Transverse colon (tissue), 4 donors: ENCODE measurements around the gene GLP1R. TPM values are rescaled to one million over a fixed set of nuclear protein-coding genes. Genes with fewer than 3 reads are reported as not detected.
A peak's percentile ranks its signal among the peaks of the same experiment; 100 is the strongest.

Experiments
- DNase-seq: peaks from one replicate; pipeline ENCODE4 v3.0.0-alpha.2; 2019
- H3K27ac ChIP-seq, 4 donors: fragments of 200-600 bp; sonication (generic); 2 replicates each; pipeline ENCODE4 v1.5.1; 2016 to 2018; ENCODE audit warnings: inconsistent platforms in 4 of 4
- H3K27me3 ChIP-seq: fragments of 200-600 bp; sonication (generic); 2 replicates; pipeline ENCODE4 v1.5.1; 2017; ENCODE audit warnings: inconsistent platforms
- H3K36me3 ChIP-seq, 4 donors: fragments of 200-600 bp; sonication (generic); 2 replicates each; pipeline ENCODE4 v1.5.1; 2017 to 2019; ENCODE audit warnings: inconsistent platforms in 4 of 4
- H3K4me1 ChIP-seq, 4 donors: fragments of 200-600 bp; sonication (generic); 2 replicates each; pipeline ENCODE4 v1.5.1; 2017 to 2020; ENCODE audit warnings: inconsistent platforms in 4 of 4
- H3K4me3 ChIP-seq, 4 donors: fragments of 200-600 bp; sonication (generic); 1 replicate in 1 of 4; 2 replicates in 3 of 4; pipeline versions ENCODE4 v1.5.1 to v1.6.1; 2017 to 2019; ENCODE audit warnings: inconsistent platforms in 4 of 4
- H3K9me3 ChIP-seq, 2 donors: fragments of 200-600 bp; sonication (generic); 2 replicates each; pipeline ENCODE4 v1.5.1; 2017 to 2019; ENCODE audit warnings: inconsistent platforms in 2 of 2
- EP300 ChIP-seq: sonication (generic); formaldehyde crosslinking; IDR thresholded peaks from one replicate; pipeline ENCODE4 v1.6.1; 2017; ENCODE audit warnings: antibody characterized with exemption, low read depth
- POLR2A ChIP-seq: fragments of 450-650 bp; IDR thresholded peaks from one replicate; pipeline ENCODE4 v1.6.1; 2016; ENCODE audit warnings: antibody characterized with exemption, mild to moderate bottlenecking, moderate library complexity
- POLR2AphosphoS5 ChIP-seq, 3 donors: sonication (generic); formaldehyde crosslinking; IDR thresholded peaks; one replicate each; pipeline ENCODE4 v1.6.1; 2016; ENCODE audit warnings: antibody characterized with exemption in 3 of 3
- WGBS, 2 donors: methylation state at CpG; one replicate each; pipeline ENCODE4 v1.1.5; 2018; ENCODE audit warnings: low coverage in 1 of 2; 5-methylcytosine and 5-hydroxymethylcytosine counted together
- in situ Hi-C, 4 donors: fragments of 200-750 bp; cut with MboI; loops; one replicate each; pipeline versions ENCODE4 v1.15.0 to v1.15.1; 2017; ENCODE audit warnings: low sequenced_read_pairs in 3 of 4, low pct_ligation_motif_present in 1 of 4, low pct_unique_long_range_greater_than_20kb in 1 of 4
- intact Hi-C: fragments of 100-400 bp; cut with DNase I; formaldehyde crosslinking; loops from one replicate; pipeline ENCODE4 v1.15.1; 2023; ENCODE audit warnings: low total_unique reads
- total RNA-seq, 4 donors: library from RNA; depleted of rRNA; stranded (reverse); fragments of >200 nt; gene quantifications; one replicate each; pipeline ENCODE4 v1.1.0, GENCODE V29; 2016
- TF ChIP-seq, protein P1 (sequence below), 5 experiments: fragments of 200-600 bp in 3 of 5; fragments of 450-650 bp in 2 of 5; sonication (generic) in 3 of 5; IDR thresholded peaks; 1 replicate in 2 of 5; 2 replicates in 3 of 5; pipeline ENCODE4 v1.5.1; 2016 to 2017; ENCODE audit warnings: antibody characterized with exemption in 5 of 5, inconsistent platforms in 3 of 5, mild to moderate bottlenecking in 2 of 5, moderate library complexity in 1 of 5

GLP1R gene
- total RNA-seq: not detected

DNA sequence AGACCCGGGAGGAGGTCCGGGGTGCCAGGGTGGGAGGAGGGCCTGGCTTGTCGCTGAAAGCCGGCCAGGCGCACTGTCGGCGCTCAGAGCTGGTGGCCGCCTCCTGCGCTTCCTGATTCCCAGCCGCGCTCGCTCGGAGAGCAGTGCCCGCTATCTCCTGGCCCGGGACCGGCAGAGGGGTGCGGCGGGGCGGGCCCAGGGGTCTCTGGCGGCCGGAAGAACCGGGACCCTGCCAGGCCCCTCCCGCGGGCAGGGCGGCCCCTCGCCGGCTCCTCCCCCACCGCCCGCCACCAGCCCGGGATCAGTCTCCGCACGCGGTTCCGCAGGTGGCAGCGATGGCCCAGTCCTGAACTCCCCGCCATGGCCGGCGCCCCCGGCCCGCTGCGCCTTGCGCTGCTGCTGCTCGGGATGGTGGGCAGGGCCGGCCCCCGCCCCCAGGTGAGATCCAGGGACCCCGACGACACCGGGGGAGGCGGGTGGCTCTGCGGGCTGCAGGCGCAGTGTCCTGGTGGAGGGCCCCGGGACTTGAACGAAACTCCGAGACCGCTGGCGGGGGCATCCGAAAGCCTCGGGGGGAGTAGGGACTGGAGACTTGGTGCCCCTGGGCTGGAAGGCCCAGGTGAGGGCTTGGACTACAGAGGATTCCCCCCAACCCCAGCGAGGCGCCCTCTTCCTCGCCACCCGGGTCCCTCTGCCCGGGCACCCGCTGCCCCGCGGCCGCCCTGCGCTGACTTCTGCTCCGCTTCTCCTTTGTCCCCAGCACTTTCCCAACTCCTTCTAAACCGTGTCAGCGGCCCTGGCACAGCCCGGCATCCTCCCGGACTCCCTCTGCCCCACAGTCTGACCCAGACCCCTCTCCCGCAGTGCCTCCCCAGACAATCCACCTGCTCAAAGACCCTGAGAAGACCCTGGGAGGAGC lies at the start of gene GLP1R:
TSS of gene GLP1R (plus strand) at position 301 of the 919 bp plus-strand sequence. CDS start at position 361, 60 bp downstream.
- in situ Hi-C loops (no loop called here), intact Hi-C loops (no loop called here)
- H3K27ac ChIP-seq: no peak within 1 kb of the TSS
- TF ChIP-seq EP300: no peak
- no peak for TF ChIP-seq POLR2AphosphoS5 (IDR thresholded peaks at IDR 0.05)
- TF ChIP-seq, protein P1, sequence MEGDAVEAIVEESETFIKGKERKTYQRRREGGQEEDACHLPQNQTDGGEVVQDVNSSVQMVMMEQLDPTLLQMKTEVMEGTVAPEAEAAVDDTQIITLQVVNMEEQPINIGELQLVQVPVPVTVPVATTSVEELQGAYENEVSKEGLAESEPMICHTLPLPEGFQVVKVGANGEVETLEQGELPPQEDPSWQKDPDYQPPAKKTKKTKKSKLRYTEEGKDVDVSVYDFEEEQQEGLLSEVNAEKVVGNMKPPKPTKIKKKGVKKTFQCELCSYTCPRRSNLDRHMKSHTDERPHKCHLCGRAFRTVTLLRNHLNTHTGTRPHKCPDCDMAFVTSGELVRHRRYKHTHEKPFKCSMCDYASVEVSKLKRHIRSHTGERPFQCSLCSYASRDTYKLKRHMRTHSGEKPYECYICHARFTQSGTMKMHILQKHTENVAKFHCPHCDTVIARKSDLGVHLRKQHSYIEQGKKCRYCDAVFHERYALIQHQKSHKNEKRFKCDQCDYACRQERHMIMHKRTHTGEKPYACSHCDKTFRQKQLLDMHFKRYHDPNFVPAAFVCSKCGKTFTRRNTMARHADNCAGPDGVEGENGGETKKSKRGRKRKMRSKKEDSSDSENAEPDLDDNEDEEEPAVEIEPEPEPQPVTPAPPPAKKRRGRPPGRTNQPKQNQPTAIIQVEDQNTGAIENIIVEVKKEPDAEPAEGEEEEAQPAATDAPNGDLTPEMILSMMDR (IDR thresholded peaks at IDR 0.05): no peak
- TF ChIP-seq POLR2A: no peak
- 8% methylated on average over 46 of the region's 74 CpGs; no CpG with 5 or more reads in 1 of the 2 donors for WGBS, 2 donors
- H3K36me3 ChIP-seq: no peaks in the 10 kb centered on the region
- peak within 1 kb of the TSS in 2 of 4 donors; percentile 22 to 44 for H3K4me3 ChIP-seq
- no peaks in the 10 kb centered on the region for H3K9me3 ChIP-seq
- DNase-seq: no peak
- H3K27me3 ChIP-seq: peaks cover 51% of the 10 kb centered on the region
- peaks cover 0 to 12% (median 9%) of the 10 kb centered on the region in 4 donors for H3K4me1 ChIP-seq

DNA sequence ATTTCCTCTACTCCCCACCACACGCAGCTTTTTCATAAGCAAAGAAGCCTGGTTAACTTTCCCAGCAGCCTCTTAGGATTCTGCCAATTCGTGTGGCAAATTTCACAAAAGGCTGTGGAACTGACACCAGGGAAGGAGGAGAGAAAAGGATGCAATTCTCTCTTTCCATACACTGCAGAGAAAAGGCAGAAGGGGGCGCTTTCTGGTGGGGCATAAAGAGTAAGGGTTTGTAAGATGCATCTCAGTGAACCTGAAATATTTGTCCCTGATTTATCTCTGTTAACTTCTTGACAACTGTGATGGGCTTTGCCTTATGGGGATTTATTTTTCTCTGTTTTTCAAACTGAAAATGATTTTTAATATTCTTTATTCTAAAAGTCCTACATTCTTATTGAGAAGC lies 45.5 kb upstream of the GLP1R start:
- intact Hi-C loops: no loop called here
- in situ Hi-C loops: no loop called here

DNA sequence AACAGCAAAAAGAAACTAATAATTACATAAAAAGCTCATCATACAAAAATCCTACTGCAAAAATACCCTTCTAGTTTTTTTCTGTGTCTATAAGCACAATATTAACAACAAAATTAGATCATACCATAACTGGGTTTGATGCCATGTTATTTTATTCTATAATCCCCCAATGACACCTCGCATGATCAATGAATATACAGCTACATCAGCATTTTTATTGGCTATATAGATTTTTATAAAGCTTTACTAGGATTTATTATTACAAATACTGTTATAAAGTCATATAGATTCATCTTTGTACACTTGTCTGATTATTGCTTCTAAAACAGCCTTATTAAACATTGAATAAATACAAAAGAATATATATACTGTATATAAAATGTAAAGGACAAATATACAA lies 45.1 kb upstream of the GLP1R start:
- Histone ChIP-seq H3K9me3 (no peaks in the 10 kb centered on the region), H3K4me3 (no peak overlapping the region), H3K4me1 (no peaks in the 10 kb centered on the region), H3K27ac (no peak overlapping the region), H3K36me3 (no peaks in the 10 kb centered on the region), H3K27me3 (peaks cover 59% of the 10 kb centered on the region)
- WGBS, 2 donors: 64 to 70% methylated on average over 1 of the region's 1 CpG
- intact Hi-C loops (no loop called here), in situ Hi-C loops (no loop called here)
- no peak for DNase-seq
- TF ChIP-seq, protein P1 (IDR thresholded peaks at IDR 0.05): no peak
- no peak for TF ChIP-seq POLR2AphosphoS5 (IDR thresholded peaks at IDR 0.05)
- no peak for TF ChIP-seq EP300
- no peak for TF ChIP-seq POLR2A

More for the DNA sequence above, 45.5 kb upstream of the GLP1R start:
- Histone ChIP-seq H3K27ac (no peak overlapping the region), H3K36me3 (no peaks in the 10 kb centered on the region), H3K4me3 (no peak overlapping the region), H3K9me3 (no peaks in the 10 kb centered on the region), H3K4me1 (no peaks in the 10 kb centered on the region), H3K27me3 (peaks cover 55% of the 10 kb centered on the region)
- WGBS, 2 donors: 29 to 30% methylated on average over 1 to 3 of the region's 3 CpGs
- DNase-seq: no peak
- no peak for TF ChIP-seq EP300

DNA sequence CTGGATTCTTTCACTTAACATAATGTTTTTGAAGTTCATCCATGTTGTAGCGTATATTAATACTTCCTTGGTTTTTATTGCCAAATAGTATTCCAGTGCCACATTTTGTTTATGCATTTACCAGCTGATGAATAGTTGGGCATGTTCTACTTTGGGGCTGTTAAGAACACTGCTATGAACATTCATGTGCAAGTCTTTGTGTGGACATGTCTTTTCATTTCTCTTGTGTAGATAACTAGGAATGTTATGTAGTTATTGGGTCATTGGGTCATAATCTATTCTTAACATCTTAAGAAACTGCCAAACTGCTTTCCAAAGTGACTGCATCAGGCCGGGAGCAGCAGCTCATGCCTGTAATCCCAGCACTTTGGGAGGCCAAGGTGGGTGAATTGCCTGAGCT lies 43.8 kb upstream of the GLP1R start:
- no peak for DNase-seq
- H3K9me3 ChIP-seq: no peaks in the 10 kb centered on the region
- intact Hi-C loops: no loop called here
- peaks cover 67% of the 10 kb centered on the region for H3K27me3 ChIP-seq
- H3K4me1 ChIP-seq: no peaks in the 10 kb centered on the region
- 55 to 68% methylated on average over 1 to 2 of the region's 2 CpGs for WGBS, 2 donors
- H3K36me3 ChIP-seq: no peaks in the 10 kb centered on the region
- no peak overlapping the region for H3K27ac ChIP-seq
- H3K4me3 ChIP-seq: no peak overlapping the region
- in situ Hi-C loops: no loop called here
- TF ChIP-seq POLR2A: no peak
- TF ChIP-seq EP300: no peak
- no peak for TF ChIP-seq POLR2AphosphoS5 (IDR thresholded peaks at IDR 0.05)
- TF ChIP-seq, protein P1 (IDR thresholded peaks at IDR 0.05): no peak
